NCI-H1048 (cell line): ENCODE data around the gene RNF224.
A peak's percentile ranks its signal among the peaks of the same experiment; 100 is the strongest.

Experiments used
- DNase-seq: peaks from one replicate; lab custom pipeline; 2025; lab: John Stamatoyannopoulos, UW

The RNF224 gene

GRCh38 chr9:137192448-137192780, 34.9 kb upstream of the RNF224 start:
- no peak for DNase-seq

GRCh38 chr9:137192859-137193258, 34.4 kb upstream of the RNF224 start:
- DNase-seq: no peak

DNA sequence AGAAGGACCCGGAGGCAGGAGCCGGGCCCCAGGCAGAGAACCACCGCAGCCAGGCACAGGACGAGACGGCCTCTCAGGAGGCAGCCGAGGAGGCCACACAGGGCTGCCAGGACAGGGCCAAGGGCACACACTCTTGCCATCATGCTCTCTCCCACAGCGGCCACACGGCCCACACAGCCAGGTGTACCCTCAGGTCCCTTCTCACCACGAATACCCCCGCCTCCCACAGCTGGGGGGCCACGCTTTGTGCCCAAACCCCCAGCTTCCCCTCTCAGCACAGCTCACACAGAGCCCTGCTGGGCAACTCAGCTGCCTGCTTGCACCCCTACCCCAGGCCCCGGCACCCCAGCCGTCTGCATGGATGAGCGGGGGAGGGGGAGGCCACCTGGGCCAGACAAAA, 33.5 kb upstream of the RNF224 start:
- DNase-seq: no peak

- DNase-seq: no peak
These were observed 32.9 kb upstream of the RNF224 start for GRCh38 chr9:137194388-137194787.

DNA sequence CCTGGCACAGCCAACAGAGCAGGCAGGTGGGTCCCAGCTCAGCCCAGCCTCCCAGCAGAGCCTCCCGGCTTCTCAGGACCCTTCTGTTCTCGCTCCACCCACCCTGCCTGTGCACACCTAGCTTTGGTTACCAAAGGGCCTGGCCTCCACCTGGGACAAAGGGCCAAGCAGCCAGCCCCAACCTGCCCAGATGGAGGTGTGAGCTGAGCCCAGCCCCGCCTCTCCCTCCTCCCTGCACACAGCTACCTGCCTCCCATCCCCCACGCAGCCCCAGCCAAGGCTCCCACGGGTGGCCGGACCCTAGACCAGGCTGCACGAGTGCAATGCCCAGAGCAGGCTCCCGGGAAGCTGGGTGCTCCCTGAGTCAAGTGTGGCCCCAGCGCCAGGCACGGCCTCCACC, 32.4 kb upstream of the RNF224 start:
- DNase-seq: no peak

DNA sequence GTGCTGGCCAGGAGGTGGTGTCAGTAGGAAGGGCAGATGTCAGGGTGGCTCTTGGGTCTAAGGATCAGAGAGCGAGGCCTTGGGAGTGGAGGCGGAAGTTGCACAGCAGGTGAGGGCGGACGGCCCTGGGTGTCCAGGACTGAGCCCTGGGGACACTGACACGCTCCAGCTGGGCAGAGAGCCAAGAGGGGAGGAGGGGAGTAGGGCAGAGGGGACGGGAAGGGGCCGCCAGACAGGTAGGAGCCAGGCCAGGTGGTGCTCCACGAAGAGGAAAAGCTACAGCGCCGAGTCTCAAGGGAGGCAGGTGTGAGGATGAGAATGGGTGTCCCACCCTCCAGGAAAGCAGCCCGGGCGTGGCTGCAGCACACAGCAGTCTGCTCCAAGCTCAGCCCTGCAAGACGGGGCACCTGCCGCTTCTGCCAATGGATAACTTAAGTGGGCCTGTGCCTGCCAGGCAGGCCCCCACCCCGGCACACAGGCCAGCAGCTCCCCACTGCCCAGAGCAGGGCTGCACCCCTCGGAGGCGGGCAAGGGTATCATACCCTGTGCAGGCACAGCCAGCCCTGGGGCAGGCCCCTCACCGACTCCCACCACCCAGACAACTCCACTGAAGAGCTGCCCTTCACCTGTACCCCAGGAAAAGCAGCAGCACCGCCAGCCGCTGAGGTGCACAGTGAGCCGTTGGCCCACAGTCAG, 31.6 kb upstream of the RNF224 start:
- no peak for DNase-seq

DNA sequence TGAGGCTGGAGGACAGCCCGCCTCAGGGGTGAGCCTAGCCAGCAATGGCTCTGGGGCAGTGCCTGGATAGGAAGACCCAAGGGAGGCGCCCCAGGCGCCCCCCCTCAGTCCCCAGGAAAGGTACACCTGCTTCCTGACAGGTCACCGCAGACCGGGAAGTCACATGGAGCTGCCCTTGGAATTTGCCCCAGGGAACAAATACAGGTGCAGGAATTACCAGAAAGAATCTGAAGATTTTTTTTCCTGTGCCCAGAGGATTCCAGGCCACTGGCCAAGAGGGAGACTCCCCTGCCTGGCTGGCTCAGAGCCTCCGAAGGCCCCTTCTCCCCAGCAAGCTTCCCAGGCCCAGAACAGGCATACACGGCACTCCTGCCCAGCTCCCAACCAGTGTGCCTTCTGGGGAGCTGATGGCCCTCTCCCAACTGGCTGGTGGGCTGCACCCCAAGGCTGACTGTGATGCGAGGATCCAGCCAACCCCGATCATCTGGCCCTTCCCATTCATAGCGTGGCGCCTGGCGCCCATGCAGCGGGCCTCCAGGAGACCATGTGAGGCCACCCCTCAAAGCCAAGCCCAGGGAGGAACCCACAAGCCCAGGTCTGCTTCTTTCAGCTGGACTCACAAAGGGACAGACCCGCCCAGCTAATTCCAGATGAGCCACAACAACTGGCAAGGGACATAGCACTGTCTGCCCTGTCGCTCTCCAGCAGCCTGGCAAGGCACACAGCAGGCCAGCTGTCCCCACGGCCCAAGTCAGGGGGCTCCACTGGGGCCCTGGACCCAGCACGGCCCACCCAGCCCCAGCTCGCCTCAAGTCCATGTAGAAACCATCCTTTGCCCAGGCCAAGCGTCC, 29.0 kb upstream of the RNF224 start:
- no peak for DNase-seq

DNA sequence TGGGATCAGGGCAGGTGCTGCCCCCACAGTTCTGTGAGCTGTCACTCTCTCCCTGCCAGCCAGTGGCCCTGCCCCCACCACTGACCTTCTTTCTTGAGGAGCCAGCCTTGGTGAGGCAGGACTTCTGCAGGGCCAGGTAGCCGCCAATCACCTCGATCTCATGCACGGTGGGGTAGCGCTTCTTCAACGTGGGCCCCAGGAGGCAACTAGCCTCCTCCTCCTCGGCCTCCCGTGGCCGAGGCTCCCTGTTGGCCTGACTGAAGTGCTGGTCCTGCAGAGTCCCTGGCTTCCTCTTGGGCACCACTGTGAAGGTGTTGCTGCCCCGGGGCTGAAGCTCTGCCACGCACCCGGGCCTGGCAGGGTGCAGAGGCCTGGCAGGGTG, 28.4 kb upstream of the RNF224 start:
- DNase-seq: no peak

- no peak for DNase-seq
These were observed 27.7 kb upstream of the RNF224 start for GRCh38 chr9:137199411-137200121.

- peak; percentile 95 for DNase-seq
These were observed 26.7 kb upstream of the RNF224 start, which contains the start of gene TPRN for GRCh38 chr9:137200311-137201204. Gene TPRN, minus strand, starts transcription at chr9:137200741. Its CDS starts 30 bp downstream, at chr9:137200711.

GRCh38 chr9:137201205-137201868, 26.0 kb upstream of the RNF224 start:
- DNase-seq: no peak

- DNase-seq: no peak
These were observed 24.3 kb upstream of the RNF224 start for GRCh38 chr9:137202966-137203365.

DNA sequence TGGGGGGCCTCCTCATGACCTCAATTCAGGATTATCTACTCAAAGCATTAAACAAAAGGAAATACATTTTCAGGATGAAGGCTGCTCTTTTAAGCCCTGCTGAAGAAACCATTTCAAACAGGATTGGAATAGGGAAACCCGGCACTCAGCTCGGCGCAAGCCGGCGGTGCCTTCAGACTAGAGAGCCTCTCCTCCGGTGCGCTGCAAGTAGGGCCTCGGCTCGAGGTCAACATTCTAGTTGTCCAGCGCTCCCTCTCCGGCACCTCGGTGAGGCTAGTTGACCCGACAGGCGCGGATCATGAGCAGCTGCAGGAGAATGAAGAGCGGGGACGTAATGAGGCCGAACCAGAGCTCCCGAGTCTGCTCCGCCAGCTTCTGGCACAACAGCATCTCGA, 22.6 kb upstream of the RNF224 start:
- no peak for DNase-seq

DNA sequence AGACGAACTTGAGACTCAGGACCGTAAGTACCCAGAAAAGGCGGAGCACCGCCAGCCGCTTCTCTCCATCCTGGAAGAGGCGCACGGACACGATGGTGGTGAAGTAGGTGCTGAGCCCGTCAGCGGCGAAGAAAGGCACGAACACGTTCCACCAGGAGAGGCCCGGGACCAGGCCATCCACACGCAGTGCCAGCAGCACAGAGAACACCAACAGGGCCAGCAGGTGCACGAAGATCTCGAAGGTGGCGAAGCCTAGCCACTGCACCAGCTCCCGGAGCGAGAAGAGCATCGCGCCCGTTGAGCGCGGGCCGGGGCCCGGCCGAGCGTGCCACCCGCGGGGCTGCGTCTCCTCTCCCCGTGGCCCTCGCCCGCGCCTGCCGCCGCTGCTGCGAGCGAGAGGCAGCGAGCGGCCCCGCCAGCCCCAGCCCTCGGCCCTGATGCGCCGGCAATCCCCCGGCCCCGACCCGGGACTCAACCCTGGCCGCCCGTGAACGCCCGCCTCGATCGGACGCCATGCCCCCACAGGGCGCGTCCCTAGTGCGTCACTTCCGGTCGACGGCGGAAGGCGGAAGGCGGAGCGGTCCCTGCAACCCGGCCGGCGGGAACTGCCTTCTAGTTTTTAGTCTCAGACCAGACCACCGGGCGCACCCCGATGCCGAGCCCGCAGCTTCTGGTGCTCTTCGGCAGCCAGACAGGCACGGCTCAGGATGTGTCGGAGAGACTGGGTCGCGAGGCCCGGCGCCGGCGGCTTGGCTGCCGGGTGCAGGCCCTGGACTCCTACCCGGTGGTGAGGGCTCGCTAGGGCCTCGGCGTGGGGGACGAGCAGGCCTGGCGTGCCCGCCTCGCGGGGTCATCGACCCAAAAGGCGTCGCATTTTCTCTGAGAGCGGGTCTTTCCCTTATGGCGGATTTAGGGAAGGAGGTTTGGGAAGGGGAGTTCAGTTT, 21.9 kb upstream of the RNF224 start, which contains the start of the genes NDOR1 and TMEM203:
Gene NDOR1, plus strand, starts transcription at position 575 of the 944 bp plus-strand sequence. Its CDS starts 78 bp downstream, at position 653.
Gene TMEM203, minus strand, starts transcription at position 523 of the 944 bp plus-strand sequence. Its CDS starts 234 bp downstream, at position 289.
- DNase-seq: peak; percentile 88

DNA sequence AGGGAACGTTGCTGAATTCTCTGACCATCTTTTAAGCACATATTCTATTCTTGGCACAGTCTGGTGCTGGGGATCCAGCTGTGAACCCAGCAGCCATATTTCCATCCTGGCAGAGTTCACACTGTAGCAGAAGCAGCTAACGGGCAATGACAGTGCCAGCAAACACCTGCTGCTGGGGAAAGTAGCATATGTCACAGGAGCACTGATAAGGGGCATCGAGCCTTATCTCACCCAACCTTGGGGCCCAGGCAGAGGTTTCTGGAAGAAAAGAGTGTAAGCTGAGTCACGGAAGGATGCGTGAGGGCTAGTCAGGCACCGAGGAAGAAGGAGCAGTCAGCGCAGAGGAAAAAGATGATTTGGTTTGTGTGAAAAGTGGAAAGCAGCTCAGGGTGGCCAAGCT, 20.7 kb upstream of the RNF224 start:
- DNase-seq: no peak

GRCh38 chr9:137211532-137211931, 15.8 kb upstream of the RNF224 start:
- no peak for DNase-seq

- DNase-seq: no peak
These were observed 14.8 kb upstream of the RNF224 start for GRCh38 chr9:137212520-137212919.

- no peak for DNase-seq
These were observed 13.9 kb upstream of the RNF224 start for GRCh38 chr9:137213160-137214060.

DNA sequence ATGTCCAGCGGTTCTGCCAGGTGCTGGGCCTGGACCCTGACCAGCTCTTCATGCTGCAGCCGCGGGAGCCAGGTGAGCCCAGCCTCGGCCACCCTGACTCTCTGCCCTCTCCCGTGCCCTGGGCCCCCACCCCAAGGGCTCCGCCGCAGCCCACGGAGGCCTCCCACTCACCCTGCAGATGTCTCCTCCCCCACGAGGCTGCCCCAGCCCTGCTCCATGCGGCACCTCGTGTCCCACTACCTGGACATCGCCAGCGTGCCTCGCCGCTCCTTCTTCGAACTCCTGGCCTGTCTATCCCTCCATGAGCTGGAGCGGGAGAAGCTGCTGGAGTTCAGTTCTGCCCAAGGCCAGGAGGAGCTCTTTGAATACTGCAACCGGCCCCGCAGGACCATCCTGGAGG, 12.7 kb upstream of the RNF224 start:
- no peak for DNase-seq
